ENCODE data around the gene CLTC.
A peak's percentile ranks its signal among the peaks of the same experiment; 100 is the strongest.

CLTC gene

GRCh38 chr17:59611503-59611902 is 8.2 kb upstream of the CLTC start:
- no peak overlapping the region for H3K4me3 ChIP-seq (ENCODE audit: low read length)
- DNase-seq (ENCODE audit: low read depth): no peak
- TF ChIP-seq CTCF (IDR thresholded peaks at IDR 0.05; ENCODE audit: insufficient read depth, low read depth, low read length, missing control alignments): no peak

- H3K4me3 ChIP-seq (ENCODE audit: low read length): no peak overlapping the region
- no peak for TF ChIP-seq CTCF (IDR thresholded peaks at IDR 0.05; ENCODE audit: insufficient read depth, low read depth, low read length, missing control alignments)
- DNase-seq (ENCODE audit: low read depth): no peak
These were observed 3.3 kb upstream of the CLTC start for GRCh38 chr17:59616253-59616920.

GRCh38 chr17:59617156-59617732 is 2.5 kb upstream of the CLTC start:
- peak; percentile 67 for DNase-seq (ENCODE audit: low read depth)
- H3K4me3 ChIP-seq (ENCODE audit: low read length): no peak overlapping the region
- TF ChIP-seq CTCF (IDR thresholded peaks at IDR 0.05; ENCODE audit: insufficient read depth, low read depth, low read length, missing control alignments): no peak

- no peak for DNase-seq (ENCODE audit: low read depth)
- H3K4me3 ChIP-seq (ENCODE audit: low read length): peak overlapping the region; percentile 93
- no peak for TF ChIP-seq CTCF (IDR thresholded peaks at IDR 0.05; ENCODE audit: insufficient read depth, low read depth, low read length, missing control alignments)
These were observed 729 bp upstream of the CLTC start for GRCh38 chr17:59619035-59619297.

GRCh38 chr17:59620064-59620359 is 317 bp downstream of the CLTC start:
- peak overlapping the region; percentile 93 for H3K4me3 ChIP-seq (ENCODE audit: low read length)
- TF ChIP-seq CTCF (IDR thresholded peaks at IDR 0.05; ENCODE audit: insufficient read depth, low read depth, low read length, missing control alignments): no peak

GRCh38 chr17:59620518-59621259 is 994 bp downstream of the CLTC start:
- peak overlapping the region; percentile 93 for H3K4me3 ChIP-seq (ENCODE audit: low read length)
- TF ChIP-seq CTCF (IDR thresholded peaks at IDR 0.05; ENCODE audit: insufficient read depth, low read depth, low read length, missing control alignments): no peak
- DNase-seq (ENCODE audit: low read depth): peak; percentile 45

More at GRCh38 chr17:59620064-59620359, 317 bp downstream of the CLTC start:
- no peak for DNase-seq (ENCODE audit: low read depth)

Measured in epithelial cell of esophagus (primary cell).